ENCODE data around the gene ROBO1. TPM values are rescaled to one million over a fixed set of nuclear protein-coding genes. Genes with fewer than 3 reads are reported as not detected.

Gene ROBO1
- total RNA-seq, 1 donor from 2014 or later: 20.8 TPM

GRCh38 chr3:79390352-79390751, 377.4 kb downstream of the ROBO1 start:
- H3K36me3 ChIP-seq (ENCODE audit: control insufficient read depth, insufficient read depth, low read length): no peaks in the 10 kb centered on the region
- DNase-seq (ENCODE audit: low read depth) (no peak), FAIRE-seq (no peak)
- TF ChIP-seq CTCF (IDR thresholded peaks at IDR 0.05; ENCODE audit: insufficient read depth, low read length, severe bottlenecking): no peak
- H3K4me3 ChIP-seq (ENCODE audit: low read depth, low read length): no peak overlapping the region
- no peaks in the 10 kb centered on the region for H3K27me3 ChIP-seq (ENCODE audit: control insufficient read depth, insufficient read depth, low read length)

DNA sequence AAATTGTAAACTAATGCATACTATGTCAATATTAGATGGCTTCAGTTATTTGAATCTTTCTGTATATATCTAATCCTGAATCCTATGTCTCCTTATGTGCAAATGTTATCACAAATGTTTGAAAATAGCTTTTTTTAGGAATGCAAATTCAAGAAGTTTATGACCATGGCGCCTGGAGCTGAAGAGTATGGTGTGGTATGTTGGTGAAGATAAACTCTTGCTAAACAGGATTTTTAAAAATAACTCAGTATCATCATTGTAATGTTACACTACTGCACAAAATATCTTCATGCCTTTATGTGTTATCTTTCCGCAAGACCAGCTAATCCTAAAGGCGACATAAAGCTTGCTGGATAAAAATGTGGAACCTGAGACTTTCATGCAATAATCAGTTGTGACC, 382.6 kb downstream of the ROBO1 start:
- no peaks in the 10 kb centered on the region for H3K27me3 ChIP-seq (ENCODE audit: control insufficient read depth, insufficient read depth, low read length)
- no peak for TF ChIP-seq CTCF (IDR thresholded peaks at IDR 0.05; ENCODE audit: insufficient read depth, low read length, severe bottlenecking)
- no peak for DNase-seq (ENCODE audit: low read depth)
- H3K36me3 ChIP-seq (ENCODE audit: control insufficient read depth, insufficient read depth, low read length): no peaks in the 10 kb centered on the region
- no peak for FAIRE-seq
- no peak overlapping the region for H3K4me3 ChIP-seq (ENCODE audit: low read depth, low read length)

GRCh38 chr3:79383402-79384012, 384.3 kb downstream of the ROBO1 start:
- DNase-seq (ENCODE audit: low read depth) (no peak), FAIRE-seq (no peak)
- Histone ChIP-seq H3K27me3 (ENCODE audit: control insufficient read depth, insufficient read depth, low read length) (no peaks in the 10 kb centered on the region), H3K4me3 (ENCODE audit: low read depth, low read length) (no peak overlapping the region), H3K36me3 (ENCODE audit: control insufficient read depth, insufficient read depth, low read length) (no peaks in the 10 kb centered on the region)
- no peak for TF ChIP-seq CTCF (IDR thresholded peaks at IDR 0.05; ENCODE audit: insufficient read depth, low read length, severe bottlenecking)

GRCh38 chr3:79380581-79380980, 387.2 kb downstream of the ROBO1 start:
- no peak for FAIRE-seq
- H3K27me3 ChIP-seq (ENCODE audit: control insufficient read depth, insufficient read depth, low read length): no peaks in the 10 kb centered on the region
- H3K4me3 ChIP-seq (ENCODE audit: low read depth, low read length): no peak overlapping the region
- DNase-seq (ENCODE audit: low read depth): no peak
- no peaks in the 10 kb centered on the region for H3K36me3 ChIP-seq (ENCODE audit: control insufficient read depth, insufficient read depth, low read length)
- TF ChIP-seq CTCF (IDR thresholded peaks at IDR 0.05; ENCODE audit: insufficient read depth, low read length, severe bottlenecking): no peak

GRCh38 chr3:79378064-79378463, 389.7 kb downstream of the ROBO1 start:
- DNase-seq (ENCODE audit: low read depth): no peak
- Histone ChIP-seq H3K4me3 (ENCODE audit: low read depth, low read length) (no peak overlapping the region), H3K27me3 (ENCODE audit: control insufficient read depth, insufficient read depth, low read length) (no peaks in the 10 kb centered on the region), H3K36me3 (ENCODE audit: control insufficient read depth, insufficient read depth, low read length) (no peaks in the 10 kb centered on the region)
- FAIRE-seq: no peak
- TF ChIP-seq CTCF (IDR thresholded peaks at IDR 0.05; ENCODE audit: insufficient read depth, low read length, severe bottlenecking): no peak

DNA sequence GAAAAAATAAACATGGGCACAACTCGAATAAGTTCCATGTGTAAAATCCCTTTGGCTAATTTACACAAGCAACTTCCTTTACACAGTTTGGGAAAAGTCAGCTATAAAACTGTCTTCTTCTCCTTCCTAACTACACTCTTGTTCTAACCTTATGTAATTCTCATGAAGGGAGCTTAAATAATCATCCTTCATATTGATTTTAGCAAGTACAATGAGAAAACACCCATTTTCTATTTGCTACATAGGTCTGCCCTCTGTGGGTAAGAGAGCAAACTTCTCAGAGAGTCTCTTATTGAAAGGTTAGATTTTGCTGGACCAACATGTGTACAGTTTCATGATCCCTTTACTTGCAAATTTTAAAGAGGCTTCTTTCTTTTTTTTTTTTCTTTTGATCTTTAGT, 398.5 kb downstream of the ROBO1 start:
- TF ChIP-seq CTCF (IDR thresholded peaks at IDR 0.05; ENCODE audit: insufficient read depth, low read length, severe bottlenecking): no peak
- Histone ChIP-seq H3K4me3 (ENCODE audit: low read depth, low read length) (no peak overlapping the region), H3K36me3 (ENCODE audit: control insufficient read depth, insufficient read depth, low read length) (no peaks in the 10 kb centered on the region), H3K27me3 (ENCODE audit: control insufficient read depth, insufficient read depth, low read length) (no peaks in the 10 kb centered on the region)
- DNase-seq (ENCODE audit: low read depth): no peak
- FAIRE-seq: no peak

Data from bronchial epithelial cell (primary cell).